ENCODE data around the gene FAM149A. TPM values are rescaled to one million over a fixed set of nuclear protein-coding genes. Genes with fewer than 3 reads are reported as not detected.
A peak's percentile ranks its signal among the peaks of the same experiment; 100 is the strongest.

FAM149A gene
- total RNA-seq (1 to 10 TPM; 1.3 to 6.8 (median 3.1) TPM), polyA plus RNA-seq (1 to 10 TPM; 2.6 to 4.2 (median 3.6) TPM)
- long read RNA-seq, donor 1: 0 reads
- long read RNA-seq, donor 2: 0 reads
- long read RNA-seq, donor 3: 0 reads
- long read RNA-seq, donor 4, partial matches to known transcripts: 0 of 1 reads
- long read RNA-seq, donor 4, other reads (novel, unspliced or antisense): 1 of 1 reads
- long read RNA-seq, donor 5, partial matches to known transcripts: 1 of 11 reads
- long read RNA-seq, donor 5, other reads (novel, unspliced or antisense): 9 of 11 reads
- long read RNA-seq, donor 6: 0 reads
- long read RNA-seq, donor 7: 0 reads
- long read RNA-seq, donor 8: 0 reads
- long read RNA-seq, donor 9: 0 reads
- long read RNA-seq, donor 10, partial matches to known transcripts: 0 of 1 reads
- long read RNA-seq, donor 10, other reads (novel, unspliced or antisense): 0 of 1 reads

DNA sequence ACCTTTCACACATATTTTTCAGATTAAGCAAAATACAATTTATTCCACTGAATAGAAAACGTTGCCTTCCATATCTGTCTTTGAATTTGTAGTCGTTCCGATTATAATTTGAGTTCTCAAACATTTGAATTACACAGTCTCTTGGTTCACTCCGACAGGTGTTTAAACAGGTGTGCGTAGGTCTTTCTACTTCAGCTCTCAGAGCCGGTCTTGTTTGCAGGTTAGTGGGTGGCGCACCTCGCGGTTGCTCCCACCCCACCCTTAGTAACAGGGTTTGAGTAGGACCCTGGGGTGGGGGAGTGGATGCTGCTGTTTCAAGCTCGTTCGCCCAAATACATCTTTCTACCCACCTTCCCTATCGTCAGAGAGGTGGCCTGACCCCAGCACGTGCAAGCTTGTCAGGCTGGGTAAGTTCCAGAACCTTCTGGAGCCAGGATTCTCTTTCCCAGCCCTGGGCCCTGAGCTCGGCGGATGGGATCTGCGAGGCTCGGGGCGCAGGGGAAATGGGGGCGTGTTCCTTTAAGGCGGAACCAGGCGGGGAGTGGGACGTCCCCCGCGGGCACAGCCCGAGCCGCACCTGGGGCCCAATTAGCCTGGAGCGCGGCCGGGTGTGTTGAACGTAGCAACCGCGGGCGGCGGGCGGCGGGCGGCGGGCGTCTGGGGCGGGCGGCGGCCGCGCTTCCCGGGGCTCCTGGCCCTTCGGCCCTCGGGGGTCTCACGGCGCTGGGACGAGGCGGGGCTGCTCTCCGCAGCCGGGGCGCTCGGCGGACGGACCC lies at the start of gene FAM149A:
Gene FAM149A (plus strand): TSS at position 591 of the 776 bp plus-strand sequence.
- intact Hi-C loops (cut with DNase I): no loop called here
- 18 to 61% (median 40%) methylated on average over 15 to 57 of the region's 57 CpGs for WGBS, 4 donors
- DNase-seq: peak in 6 of 7 donors; percentile 24 to 68 (median 44)
- no peak for TF ChIP-seq POLR2A (IDR thresholded peaks at IDR 0.05)
- TF ChIP-seq, protein P1, sequence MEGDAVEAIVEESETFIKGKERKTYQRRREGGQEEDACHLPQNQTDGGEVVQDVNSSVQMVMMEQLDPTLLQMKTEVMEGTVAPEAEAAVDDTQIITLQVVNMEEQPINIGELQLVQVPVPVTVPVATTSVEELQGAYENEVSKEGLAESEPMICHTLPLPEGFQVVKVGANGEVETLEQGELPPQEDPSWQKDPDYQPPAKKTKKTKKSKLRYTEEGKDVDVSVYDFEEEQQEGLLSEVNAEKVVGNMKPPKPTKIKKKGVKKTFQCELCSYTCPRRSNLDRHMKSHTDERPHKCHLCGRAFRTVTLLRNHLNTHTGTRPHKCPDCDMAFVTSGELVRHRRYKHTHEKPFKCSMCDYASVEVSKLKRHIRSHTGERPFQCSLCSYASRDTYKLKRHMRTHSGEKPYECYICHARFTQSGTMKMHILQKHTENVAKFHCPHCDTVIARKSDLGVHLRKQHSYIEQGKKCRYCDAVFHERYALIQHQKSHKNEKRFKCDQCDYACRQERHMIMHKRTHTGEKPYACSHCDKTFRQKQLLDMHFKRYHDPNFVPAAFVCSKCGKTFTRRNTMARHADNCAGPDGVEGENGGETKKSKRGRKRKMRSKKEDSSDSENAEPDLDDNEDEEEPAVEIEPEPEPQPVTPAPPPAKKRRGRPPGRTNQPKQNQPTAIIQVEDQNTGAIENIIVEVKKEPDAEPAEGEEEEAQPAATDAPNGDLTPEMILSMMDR (IDR thresholded peaks at IDR 0.05): no peak
- Histone ChIP-seq H3K36me3 (replicated peaks in 1 of 2) (no peaks in the 10 kb centered on the region), H3K4me3 (peak within 1 kb of the TSS in 2 of 4 donors; percentile 56 to 74), H3K4me1 (replicated peaks in 1 of 2) (peaks cover 9 to 14% of the 10 kb centered on the region in 2 donors), H3K27me3 (no peaks in the 10 kb centered on the region), H3K27ac (no peak within 1 kb of the TSS), H3K9me3 (replicated peaks in 1 of 3) (no peaks in the 10 kb centered on the region)

DNA sequence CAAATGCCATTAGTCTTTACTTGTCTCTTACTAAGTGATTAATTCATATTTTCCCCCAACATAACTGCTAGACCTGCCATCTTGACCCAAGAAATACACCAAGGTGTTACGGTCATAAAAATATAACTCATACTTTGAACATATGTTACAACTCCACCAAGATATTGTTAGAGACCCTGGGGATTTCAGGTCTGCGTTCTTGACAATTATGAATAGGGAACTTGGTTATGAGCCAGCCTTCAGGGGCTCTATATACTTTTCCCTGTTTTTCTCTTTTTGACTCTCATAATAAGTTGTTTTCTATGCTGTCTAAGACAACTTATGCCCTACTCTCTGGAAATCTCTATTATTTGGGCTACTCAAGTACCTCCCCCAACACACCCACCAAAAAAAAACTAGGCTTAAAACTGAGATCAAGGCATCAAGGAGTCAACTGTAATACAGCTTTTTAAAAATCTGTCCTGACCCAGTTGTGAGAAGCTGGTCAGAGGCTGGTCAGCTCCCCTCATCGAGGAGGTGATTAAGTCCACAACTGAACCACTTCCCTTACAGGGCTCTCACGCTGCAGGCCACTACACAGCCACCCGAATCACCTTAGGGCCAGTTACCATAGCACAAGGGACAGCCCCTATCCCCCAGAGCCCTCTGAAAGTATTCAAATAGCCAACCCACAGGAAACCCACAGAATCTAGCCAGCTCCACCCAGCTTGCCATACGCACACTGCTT lies 46.1 kb upstream of the FAM149A start:
- no peak overlapping the region for H3K27ac ChIP-seq
- 80 to 83% (median 80%) methylated on average over 6 of the region's 6 CpGs for WGBS, 4 donors

DNA sequence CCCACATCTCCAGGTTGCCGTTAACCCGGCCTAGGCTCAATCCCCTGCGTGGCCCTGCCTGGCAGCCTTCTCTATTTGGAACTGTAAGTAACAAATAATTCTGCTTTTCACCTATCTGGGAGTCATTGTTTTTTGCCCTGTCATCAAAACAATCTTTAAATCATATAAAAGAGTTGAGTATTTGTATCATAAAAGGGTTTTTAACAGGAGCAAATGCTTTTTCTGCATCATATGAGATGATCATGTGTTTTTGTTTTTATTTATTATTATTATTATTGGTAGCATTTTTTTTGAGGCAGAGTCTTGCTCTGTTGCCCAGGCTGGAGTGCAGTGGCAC lies 45.6 kb upstream of the FAM149A start:
- WGBS, 4 donors: 81 to 95% (median 92%) methylated on average over 3 of the region's 3 CpGs
- H3K27ac ChIP-seq: no peak overlapping the region

More for the DNA sequence above, 46.1 kb upstream of the FAM149A start:
- no peaks in the 10 kb centered on the region for H3K4me1 ChIP-seq (replicated peaks in 1 of 2)
- TF ChIP-seq, protein P1 (IDR thresholded peaks at IDR 0.05): no peak
- TF ChIP-seq POLR2A (IDR thresholded peaks at IDR 0.05): no peak
- no peak for DNase-seq
- H3K36me3 ChIP-seq (replicated peaks in 1 of 2): no peaks in the 10 kb centered on the region
- intact Hi-C loops (cut with DNase I): no loop called here
- H3K9me3 ChIP-seq (replicated peaks in 1 of 3): no peaks in the 10 kb centered on the region
- H3K27me3 ChIP-seq: no peaks in the 10 kb centered on the region
- no peak overlapping the region for H3K4me3 ChIP-seq

More for the DNA sequence above, 45.6 kb upstream of the FAM149A start:
- DNase-seq: no peak
- no peak for TF ChIP-seq POLR2A (IDR thresholded peaks at IDR 0.05)
- TF ChIP-seq, protein P1 (IDR thresholded peaks at IDR 0.05): no peak
- Histone ChIP-seq H3K27me3 (no peaks in the 10 kb centered on the region), H3K4me1 (replicated peaks in 1 of 2) (no peaks in the 10 kb centered on the region), H3K36me3 (replicated peaks in 1 of 2) (no peaks in the 10 kb centered on the region), H3K9me3 (replicated peaks in 1 of 3) (no peaks in the 10 kb centered on the region), H3K4me3 (no peak overlapping the region)
- intact Hi-C loops (cut with DNase I): no loop called here

Data from adrenal gland (tissue), 19 donors.